ENCODE results near the gene LYSMD1.

LYSMD1 gene

DNA sequence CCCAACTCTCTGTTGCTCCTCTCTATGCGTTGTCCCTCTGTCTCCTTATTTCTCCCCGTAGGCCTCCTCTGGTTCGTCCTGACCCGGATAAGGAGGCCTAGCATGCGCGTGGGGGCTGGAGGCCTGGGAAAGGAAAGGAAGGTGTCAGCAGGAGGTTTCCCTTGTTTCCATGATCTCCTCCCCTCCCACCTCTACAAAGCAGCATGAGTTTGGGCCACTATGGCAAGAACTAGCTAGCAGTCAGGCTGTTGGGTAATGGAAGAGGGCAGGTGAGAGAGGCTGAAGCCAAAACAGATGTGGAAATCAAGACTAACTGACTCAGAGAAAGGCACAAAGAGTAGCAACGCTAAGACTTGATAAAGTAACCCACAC, 18.6 kb downstream of the LYSMD1 start:
- Histone ChIP-seq H2AFZ (ENCODE audit: low read length) (peak overlapping the region; percentile 98), H3K9ac (ENCODE audit: low read depth, low read length, poor library complexity, severe bottlenecking) (peak overlapping the region; percentile 52), H3K4me1 (ENCODE audit: insufficient read depth, low read length, poor library complexity, severe bottlenecking) (peaks cover 7% of the 10 kb centered on the region), H4K20me1 (ENCODE audit: insufficient read depth, low read length, poor library complexity, severe bottlenecking) (no peaks in the 10 kb centered on the region), H3K9me2 (replicated peaks; ENCODE audit: low read depth, low read length) (no peaks in the 10 kb centered on the region), H3F3A (ENCODE audit: low read depth) (no peaks in the 10 kb centered on the region), H3K4me3 (ENCODE audit: low read length, poor library complexity, severe bottlenecking) (peak overlapping the region; percentile 78), H3K27me3 (ENCODE audit: insufficient read depth, low read length, poor library complexity, severe bottlenecking) (peaks cover 15% of the 10 kb centered on the region), H3K36me3 (ENCODE audit: insufficient read depth, low read length) (no peaks in the 10 kb centered on the region), H3K4me2 (ENCODE audit: low read depth, low read length, poor library complexity, severe bottlenecking) (peak overlapping the region; percentile 84), H3K79me2 (ENCODE audit: insufficient read depth, low read length) (no peaks in the 10 kb centered on the region), H3K9me3 (ENCODE audit: insufficient read depth, low read depth, low read length) (no peaks in the 10 kb centered on the region)
- TF ChIP-seq, protein P1, sequence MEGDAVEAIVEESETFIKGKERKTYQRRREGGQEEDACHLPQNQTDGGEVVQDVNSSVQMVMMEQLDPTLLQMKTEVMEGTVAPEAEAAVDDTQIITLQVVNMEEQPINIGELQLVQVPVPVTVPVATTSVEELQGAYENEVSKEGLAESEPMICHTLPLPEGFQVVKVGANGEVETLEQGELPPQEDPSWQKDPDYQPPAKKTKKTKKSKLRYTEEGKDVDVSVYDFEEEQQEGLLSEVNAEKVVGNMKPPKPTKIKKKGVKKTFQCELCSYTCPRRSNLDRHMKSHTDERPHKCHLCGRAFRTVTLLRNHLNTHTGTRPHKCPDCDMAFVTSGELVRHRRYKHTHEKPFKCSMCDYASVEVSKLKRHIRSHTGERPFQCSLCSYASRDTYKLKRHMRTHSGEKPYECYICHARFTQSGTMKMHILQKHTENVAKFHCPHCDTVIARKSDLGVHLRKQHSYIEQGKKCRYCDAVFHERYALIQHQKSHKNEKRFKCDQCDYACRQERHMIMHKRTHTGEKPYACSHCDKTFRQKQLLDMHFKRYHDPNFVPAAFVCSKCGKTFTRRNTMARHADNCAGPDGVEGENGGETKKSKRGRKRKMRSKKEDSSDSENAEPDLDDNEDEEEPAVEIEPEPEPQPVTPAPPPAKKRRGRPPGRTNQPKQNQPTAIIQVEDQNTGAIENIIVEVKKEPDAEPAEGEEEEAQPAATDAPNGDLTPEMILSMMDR (conservative IDR thresholded peaks at IDR 0.05; ENCODE audit: low read length): no peak
- TF ChIP-seq EZH2phosphoT487 (IDR thresholded peaks at IDR 0.05; ENCODE audit: borderline replicate concordance): no peak

DNA sequence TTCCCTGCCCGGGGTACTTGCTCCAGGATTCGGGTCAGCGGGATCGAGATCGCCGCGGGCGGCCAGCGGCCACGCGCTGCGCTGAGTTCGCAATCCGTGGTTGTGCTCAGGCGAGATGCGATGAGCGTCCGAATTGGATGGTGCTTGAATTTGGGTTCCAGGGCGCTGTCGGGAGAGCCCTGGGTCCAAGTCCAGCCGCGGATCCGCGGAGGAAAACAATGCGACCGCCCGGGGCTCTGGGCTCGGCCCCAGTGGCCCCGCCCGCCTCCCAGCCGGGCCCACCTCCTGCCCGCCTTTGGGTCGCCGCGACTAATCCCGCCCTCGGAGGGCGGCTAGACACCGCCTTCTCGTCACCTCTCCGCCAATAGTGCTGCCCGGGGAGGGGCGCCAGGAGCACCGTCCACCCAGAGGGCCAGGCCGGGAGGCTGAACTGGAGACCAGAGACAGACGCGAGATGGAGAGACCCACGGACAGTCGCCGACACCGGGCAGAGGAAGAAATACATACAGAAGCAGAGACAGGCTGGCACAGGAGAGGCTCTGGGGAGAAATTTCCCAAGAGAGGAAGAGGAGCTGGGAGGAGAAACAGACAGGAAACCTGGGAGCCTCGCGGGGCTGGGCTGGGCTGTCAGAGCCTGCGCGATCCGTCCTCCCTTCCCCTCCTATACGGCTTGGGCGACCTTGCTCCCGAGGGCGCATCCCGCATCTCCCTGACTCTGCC, 19.1 kb downstream of the LYSMD1 start, which contains the start of gene SEMA6C:
Gene SEMA6C (minus strand): TSS at position 220 of the 720 bp plus-strand sequence. CDS start 4,010 bp downstream, outside the sequence.
- Histone ChIP-seq H2AFZ (ENCODE audit: low read length) (peak within 1 kb of the TSS; percentile 98), H3K27me3 (ENCODE audit: insufficient read depth, low read length, poor library complexity, severe bottlenecking) (peaks cover 15% of the 10 kb centered on the region), H3K4me3 (ENCODE audit: low read length, poor library complexity, severe bottlenecking) (peak within 1 kb of the TSS; percentile 78), H3K9me3 (ENCODE audit: insufficient read depth, low read depth, low read length) (no peaks in the 10 kb centered on the region), H3K4me1 (ENCODE audit: insufficient read depth, low read length, poor library complexity, severe bottlenecking) (peaks cover 7% of the 10 kb centered on the region), H3K36me3 (ENCODE audit: insufficient read depth, low read length) (no peaks in the 10 kb centered on the region), H3F3A (ENCODE audit: low read depth) (no peaks in the 10 kb centered on the region), H3K9me2 (replicated peaks; ENCODE audit: low read depth, low read length) (no peaks in the 10 kb centered on the region), H3K9ac (ENCODE audit: low read depth, low read length, poor library complexity, severe bottlenecking) (peak within 1 kb of the TSS; percentile 66), H3K79me2 (ENCODE audit: insufficient read depth, low read length) (no peaks in the 10 kb centered on the region), H4K20me1 (ENCODE audit: insufficient read depth, low read length, poor library complexity, severe bottlenecking) (no peaks in the 10 kb centered on the region), H3K4me2 (ENCODE audit: low read depth, low read length, poor library complexity, severe bottlenecking) (peak within 1 kb of the TSS; percentile 84)
- TF ChIP-seq, protein P1 (conservative IDR thresholded peaks at IDR 0.05; ENCODE audit: low read length): no peak
- no peak for TF ChIP-seq EZH2phosphoT487 (IDR thresholded peaks at IDR 0.05; ENCODE audit: borderline replicate concordance)

DNA sequence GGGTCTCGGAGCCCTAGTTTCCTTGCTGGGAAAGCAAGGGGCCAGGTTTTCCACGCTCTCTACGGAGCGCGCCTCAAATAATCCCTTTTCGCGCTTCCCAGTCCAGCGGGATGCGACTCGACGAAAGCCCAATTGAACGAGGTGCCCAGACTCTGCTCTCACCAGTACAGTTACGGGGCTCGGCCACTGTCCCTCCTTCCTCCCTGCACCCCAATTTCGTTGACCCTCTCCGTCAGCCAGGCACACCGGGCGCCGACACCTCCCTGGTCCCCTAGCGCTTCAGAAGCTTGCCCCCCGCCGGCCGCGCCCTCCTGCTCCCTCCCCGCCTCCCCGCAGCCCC, 19.7 kb downstream of the LYSMD1 start:
- peaks cover 15% of the 10 kb centered on the region for H3K27me3 ChIP-seq (ENCODE audit: insufficient read depth, low read length, poor library complexity, severe bottlenecking)
- peak overlapping the region; percentile 98 for H2AFZ ChIP-seq (ENCODE audit: low read length)
- no peaks in the 10 kb centered on the region for H3K9me2 ChIP-seq (replicated peaks; ENCODE audit: low read depth, low read length)
- no peaks in the 10 kb centered on the region for H4K20me1 ChIP-seq (ENCODE audit: insufficient read depth, low read length, poor library complexity, severe bottlenecking)
- H3F3A ChIP-seq (ENCODE audit: low read depth): no peaks in the 10 kb centered on the region
- H3K4me1 ChIP-seq (ENCODE audit: insufficient read depth, low read length, poor library complexity, severe bottlenecking): peaks cover 7% of the 10 kb centered on the region
- peak overlapping the region; percentile 84 for H3K4me2 ChIP-seq (ENCODE audit: low read depth, low read length, poor library complexity, severe bottlenecking)
- no peaks in the 10 kb centered on the region for H3K36me3 ChIP-seq (ENCODE audit: insufficient read depth, low read length)
- TF ChIP-seq, protein P1 (conservative IDR thresholded peaks at IDR 0.05; ENCODE audit: low read length): no peak
- TF ChIP-seq EZH2phosphoT487 (IDR thresholded peaks at IDR 0.05; ENCODE audit: borderline replicate concordance): no peak
- no peaks in the 10 kb centered on the region for H3K79me2 ChIP-seq (ENCODE audit: insufficient read depth, low read length)
- H3K4me3 ChIP-seq (ENCODE audit: low read length, poor library complexity, severe bottlenecking): peak overlapping the region; percentile 78
- peak overlapping the region; percentile 66 for H3K9ac ChIP-seq (ENCODE audit: low read depth, low read length, poor library complexity, severe bottlenecking)
- H3K9me3 ChIP-seq (ENCODE audit: insufficient read depth, low read depth, low read length): no peaks in the 10 kb centered on the region
